ENCODE measurements around the gene CDADC1. TPM values are rescaled to one million over a fixed set of nuclear protein-coding genes. Genes with fewer than 3 reads are reported as not detected.

The CDADC1 gene
- total and polyA plus RNA-seq, 10 of the 15 experiments (the other 5 are each of a cell fraction or from before 2014, with no cell fraction given), result 2.6 to 7.3 (median 5.2) TPM

DNA sequence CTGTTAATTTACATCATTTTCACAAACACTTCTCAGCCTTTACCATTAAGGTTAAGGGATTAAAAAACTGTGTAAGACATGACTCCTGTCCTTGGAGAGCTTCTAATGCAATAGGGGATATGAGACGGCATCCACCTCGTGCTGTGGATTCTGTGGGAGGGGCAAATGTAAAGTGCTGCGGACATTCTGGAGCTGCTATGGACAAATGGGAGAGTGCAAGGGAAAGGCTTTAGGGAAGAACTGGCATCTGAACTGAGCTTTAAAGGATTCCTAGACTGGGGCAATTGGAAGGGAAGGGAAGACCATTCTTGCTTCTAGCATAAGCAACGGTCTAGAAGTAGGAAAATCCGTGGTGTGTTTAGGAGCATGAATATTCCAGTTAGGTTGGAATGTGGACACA, 31.4 kb downstream of the CDADC1 start:
- no peaks in the 10 kb centered on the region for H3K9me3 ChIP-seq (replicated peaks; ENCODE audit: control insufficient read depth, insufficient read depth, low read length)
- ATAC-seq, result no peak
- H3K4me1 ChIP-seq (ENCODE audit: control insufficient read depth, insufficient read depth, low read length), result no peaks in the 10 kb centered on the region
- H3K27me3 ChIP-seq (replicated peaks in 1 of 2; ENCODE audit: control insufficient read depth in 2 of 2, insufficient read depth in 2 of 2, low read length in 1 of 2), result no peaks in the 10 kb centered on the region
- H4K20me1 ChIP-seq (ENCODE audit: control insufficient read depth, insufficient read depth), result no peaks in the 10 kb centered on the region
- DNase-seq (ENCODE audit: low read depth, low spot score), result no peak
- ChIA-PET POLR2A (interaction anchor here (0.5 kb wide), 1 partner anchor 168 kb away, joined by 4 read pairs; no protein-coding TSS in a partner anchor), RAD21 (ENCODE audit: unreplicated experiment) (interaction anchor here (1.5 to 2.3 kb wide), 3 partner anchors 31 to 180 kb away, joined by 3 to 16 read pairs (median 14); partner anchors contain the start of gene CDADC1), CTCF (interaction anchor here (0.7 to 3.5 kb wide), 10 partner anchors 10 to 179 kb away, joined by 3 to 28 read pairs (median 8); partner anchors contain the start of gene CDADC1), SMC1A (ENCODE audit: uncharacterized antibody, unreplicated experiment) (interaction anchor here (0.7 to 2.8 kb wide), 6 partner anchors 31 to 180 kb away, joined by 3 to 14 read pairs (median 4); partner anchors contain the start of gene CDADC1)
- no peak overlapping the region for H2AFZ ChIP-seq (ENCODE audit: control insufficient read depth, low read depth, low read length)
- in situ Hi-C loops (cut with MboI), result no loop called here
- no peaks in the 10 kb centered on the region for H3K79me2 ChIP-seq (ENCODE audit: control insufficient read depth, insufficient read depth, low read length)
- no peak for FAIRE-seq
- no peak overlapping the region for H3K4me2 ChIP-seq (ENCODE audit: control insufficient read depth, insufficient read depth)
- BruUV-seq (replicated peaks), result no TSS peak
- TF ChIP-seq TCF3 (IDR thresholded peaks at IDR 0.05; ENCODE audit: borderline replicate concordance, insufficient read depth, low read depth, low read length), result no peak
- H3K27ac ChIP-seq (ENCODE audit: control insufficient read depth, insufficient read depth), result no peak overlapping the region
- WGBS (ENCODE audit: insufficient coverage, insufficient replicate concordance, low lambda C conversion rate, missing lambda C conversion rate), result 98% methylated on average over 5 of the region's 5 CpGs
- no peak overlapping the region for H3K4me3 ChIP-seq
- no peaks in the 10 kb centered on the region for H3K36me3 ChIP-seq (ENCODE audit: control insufficient read depth in 2 of 2, insufficient read depth in 2 of 2, low read length in 1 of 2)
- intact Hi-C loops (cut with micrococcal nuclease; ENCODE audit: unreplicated experiment), result no loop called here
- H3K9ac ChIP-seq (ENCODE audit: control insufficient read depth, insufficient read depth, low read length), result no peak overlapping the region

DNA sequence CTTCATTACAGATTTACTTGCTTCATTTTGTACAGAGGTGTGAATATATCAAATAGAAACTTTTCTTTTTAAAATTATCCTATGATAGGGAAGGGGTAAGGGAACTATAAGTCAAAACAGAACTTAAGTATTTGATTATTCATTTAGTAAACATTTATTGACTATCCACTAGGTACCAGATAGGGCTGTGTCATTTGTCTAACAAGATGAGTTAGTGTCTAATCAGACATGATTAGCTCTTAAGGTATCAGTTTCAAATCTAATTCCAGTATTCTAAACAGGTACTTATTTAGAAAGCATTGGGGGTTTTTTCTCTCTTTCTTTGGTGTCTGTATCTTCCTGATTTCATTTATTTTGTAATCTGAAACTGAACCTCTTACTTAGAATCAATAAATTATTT, 32.2 kb downstream of the CDADC1 start:
- SMC1A ChIA-PET (ENCODE audit: uncharacterized antibody, unreplicated experiment), result interaction anchor here (1.1 to 2.8 kb wide), 8 partner anchors 9 to 529 kb away, joined by 3 to 14 read pairs (median 3); partner anchors contain the start of gene CDADC1
- H3K79me2 ChIP-seq (ENCODE audit: control insufficient read depth, insufficient read depth, low read length), result no peaks in the 10 kb centered on the region
- H3K27ac ChIP-seq (ENCODE audit: control insufficient read depth, insufficient read depth), result no peak overlapping the region
- RAD21 ChIA-PET (ENCODE audit: unreplicated experiment), result interaction anchor here (0.7 to 2.3 kb wide), 8 partner anchors 15 to 511 kb away, joined by 3 to 16 read pairs (median 4); partner anchors contain the start of gene CDADC1
- H2AFZ ChIP-seq (ENCODE audit: control insufficient read depth, low read depth, low read length), result no peak overlapping the region
- no peak overlapping the region for H3K4me3 ChIP-seq
- H3K9me3 ChIP-seq (replicated peaks; ENCODE audit: control insufficient read depth, insufficient read depth, low read length), result no peaks in the 10 kb centered on the region
- H3K36me3 ChIP-seq (ENCODE audit: control insufficient read depth in 2 of 2, insufficient read depth in 2 of 2, low read length in 1 of 2), result no peaks in the 10 kb centered on the region
- intact Hi-C loops (cut with micrococcal nuclease; ENCODE audit: unreplicated experiment), result loop anchor here (5.0 kb wide), 2 partner anchors 38 to 683 kb away; no protein-coding TSS in a partner anchor
- TF ChIP-seq TBL1XR1 (IDR thresholded peaks at IDR 0.05; ENCODE audit: low read depth, low read length) (no peak), MTA3 (IDR thresholded peaks at IDR 0.05; ENCODE audit: borderline replicate concordance, low read length) (no peak), YBX1 (IDR thresholded peaks at IDR 0.05) (no peak), HCFC1 (IDR thresholded peaks at IDR 0.05; ENCODE audit: low read length) (no peak), WRNIP1 (IDR thresholded peaks at IDR 0.05; ENCODE audit: borderline replicate concordance, low read depth, low read length) (no peak), IKZF1 (conservative IDR thresholded peaks at IDR 0.05) (no peak), HDGF (IDR thresholded peaks at IDR 0.05) (no peak), MYB (IDR thresholded peaks at IDR 0.05; ENCODE audit: borderline replicate concordance, low read depth, low read length) (no peak), RB1 (IDR thresholded peaks at IDR 0.05; ENCODE audit: borderline replicate concordance) (no peak), IKZF2 (IDR thresholded peaks at IDR 0.05) (no peak), CHD1 (IDR thresholded peaks at IDR 0.05; ENCODE audit: low read depth, low read length) (no peak)
- TF ChIP-seq, protein P1, sequence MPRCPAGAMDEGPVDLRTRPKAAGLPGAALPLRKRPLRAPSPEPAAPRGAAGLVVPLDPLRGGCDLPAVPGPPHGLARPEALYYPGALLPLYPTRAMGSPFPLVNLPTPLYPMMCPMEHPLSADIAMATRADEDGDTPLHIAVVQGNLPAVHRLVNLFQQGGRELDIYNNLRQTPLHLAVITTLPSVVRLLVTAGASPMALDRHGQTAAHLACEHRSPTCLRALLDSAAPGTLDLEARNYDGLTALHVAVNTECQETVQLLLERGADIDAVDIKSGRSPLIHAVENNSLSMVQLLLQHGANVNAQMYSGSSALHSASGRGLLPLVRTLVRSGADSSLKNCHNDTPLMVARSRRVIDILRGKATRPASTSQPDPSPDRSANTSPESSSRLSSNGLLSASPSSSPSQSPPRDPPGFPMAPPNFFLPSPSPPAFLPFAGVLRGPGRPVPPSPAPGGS (IDR thresholded peaks at IDR 0.05; ENCODE audit: borderline replicate concordance, insufficient read depth, low read depth, low read length, poor library complexity, severe bottlenecking), result no peak
- TF ChIP-seq, protein P2, sequence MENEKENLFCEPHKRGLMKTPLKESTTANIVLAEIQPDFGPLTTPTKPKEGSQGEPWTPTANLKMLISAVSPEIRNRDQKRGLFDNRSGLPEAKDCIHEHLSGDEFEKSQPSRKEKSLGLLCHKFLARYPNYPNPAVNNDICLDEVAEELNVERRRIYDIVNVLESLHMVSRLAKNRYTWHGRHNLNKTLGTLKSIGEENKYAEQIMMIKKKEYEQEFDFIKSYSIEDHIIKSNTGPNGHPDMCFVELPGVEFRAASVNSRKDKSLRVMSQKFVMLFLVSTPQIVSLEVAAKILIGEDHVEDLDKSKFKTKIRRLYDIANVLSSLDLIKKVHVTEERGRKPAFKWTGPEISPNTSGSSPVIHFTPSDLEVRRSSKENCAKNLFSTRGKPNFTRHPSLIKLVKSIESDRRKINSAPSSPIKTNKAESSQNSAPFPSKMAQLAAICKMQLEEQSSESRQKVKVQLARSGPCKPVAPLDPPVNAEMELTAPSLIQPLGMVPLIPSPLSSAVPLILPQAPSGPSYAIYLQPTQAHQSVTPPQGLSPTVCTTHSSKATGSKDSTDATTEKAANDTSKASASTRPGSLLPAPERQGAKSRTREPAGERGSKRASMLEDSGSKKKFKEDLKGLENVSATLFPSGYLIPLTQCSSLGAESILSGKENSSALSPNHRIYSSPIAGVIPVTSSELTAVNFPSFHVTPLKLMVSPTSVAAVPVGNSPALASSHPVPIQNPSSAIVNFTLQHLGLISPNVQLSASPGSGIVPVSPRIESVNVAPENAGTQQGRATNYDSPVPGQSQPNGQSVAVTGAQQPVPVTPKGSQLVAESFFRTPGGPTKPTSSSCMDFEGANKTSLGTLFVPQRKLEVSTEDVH (IDR thresholded peaks at IDR 0.05; ENCODE audit: low read depth, partially characterized antibody), result no peak
- no peaks in the 10 kb centered on the region for H3K27me3 ChIP-seq (replicated peaks in 1 of 2; ENCODE audit: control insufficient read depth in 2 of 2, insufficient read depth in 2 of 2, low read length in 1 of 2)
- FAIRE-seq (no peak), DNase-seq (ENCODE audit: low read depth, low spot score) (no peak), ATAC-seq (no peak)
- BruUV-seq (replicated peaks), result no TSS peak
- H3K9ac ChIP-seq (ENCODE audit: control insufficient read depth, insufficient read depth, low read length), result no peak overlapping the region
- in situ Hi-C loops (cut with MboI), result no loop called here
- CTCF ChIA-PET, result interaction anchor here (0.7 to 3.5 kb wide), 20 partner anchors 9 to 637 kb away, joined by 3 to 28 read pairs (median 7); partner anchors contain the start of gene CDADC1
- no peak overlapping the region for H3K4me2 ChIP-seq (ENCODE audit: control insufficient read depth, insufficient read depth)
- POLR2A ChIA-PET, result no interaction called here
- H4K20me1 ChIP-seq (ENCODE audit: control insufficient read depth, insufficient read depth), result no peaks in the 10 kb centered on the region
- no peaks in the 10 kb centered on the region for H3K4me1 ChIP-seq (ENCODE audit: control insufficient read depth, insufficient read depth, low read length)

All from GM12878 (cell line).